HepG2 (cell line): Measurements from ENCODE around the gene CCDC183. TPM values are rescaled to one million over a fixed set of nuclear protein-coding genes. Genes with fewer than 3 reads are reported as not detected.
A peak's percentile ranks its signal among the peaks of the same experiment; 100 is the strongest.

Experiments
- CEBPG ChIP-seq: IDR thresholded peaks from 2 replicates; pipeline ENCODE4 v1.6.1; 2016
- FIP1L1 ChIP-seq: fragments of 200-400 bp; formaldehyde crosslinking; IDR thresholded peaks from 2 replicates; pipeline ENCODE4 v1.6.1; 2018; ENCODE audit warnings: low read depth, mild to moderate bottlenecking, low read length, moderate library complexity, borderline replicate concordance; ENCODE audit not compliant: insufficient read depth
- HDAC1 ChIP-seq: sonication (generic); formaldehyde crosslinking; IDR thresholded peaks from 2 replicates; pipeline ENCODE4 v1.5.1; 2020; ENCODE audit warnings: mild to moderate bottlenecking, missing genetic modification reagents
- HOXA3 ChIP-seq: sonication (generic); formaldehyde crosslinking; IDR thresholded peaks from 2 replicates; pipeline ENCODE4 v1.5.0; 2020; ENCODE audit warnings: missing genetic modification reagents
- HOXA7 ChIP-seq: sonication (generic); formaldehyde crosslinking; IDR thresholded peaks from 2 replicates; pipeline ENCODE4 v1.8.1; 2022; ENCODE audit warnings: mild to moderate bottlenecking, missing genetic modification reagents, moderate library complexity
- MIXL1 ChIP-seq: IDR thresholded peaks from 2 replicates; pipeline ENCODE4 v1.6.1; 2016
- NR2F6 ChIP-seq, 2 experiments: IDR thresholded peaks; 2 replicates each; pipeline ENCODE4 v1.6.1; 2016; ENCODE audit warnings: antibody characterized with exemption in 1 of 2, mild to moderate bottlenecking in 1 of 2
- PRDM15 ChIP-seq: sonication (generic); formaldehyde crosslinking; IDR thresholded peaks from 2 replicates; pipeline ENCODE4 v1.4.0; 2020; ENCODE audit warnings: missing genetic modification reagents
- RFX1 ChIP-seq: fragments of 450-650 bp; IDR thresholded peaks from 2 replicates; pipeline ENCODE4 v1.6.1; 2017
- SALL1 ChIP-seq: sonication (generic); formaldehyde crosslinking; IDR thresholded peaks from 2 replicates; pipeline ENCODE4 v1.8.0; 2022; ENCODE audit warnings: mild to moderate bottlenecking, missing genetic modification reagents
- SIN3B ChIP-seq: fragments of 150-350 bp; IDR thresholded peaks from 2 replicates; pipeline ENCODE4 v1.6.1; 2014; ENCODE audit warnings: low read length
- SRSF4 ChIP-seq: fragments of 200-400 bp; formaldehyde crosslinking; IDR thresholded peaks from one replicate; pipeline ENCODE4 v1.6.1; 2018; ENCODE audit warnings: mild to moderate bottlenecking, low read depth, low read length, moderate library complexity; ENCODE audit not compliant: poor library complexity, severe bottlenecking
- TCF7 ChIP-seq: sonication (generic); IDR thresholded peaks from 2 replicates; pipeline ENCODE4 v1.6.1; 2016; ENCODE audit warnings: antibody characterized with exemption, low read depth
- TMF1 ChIP-seq: sonication (generic); formaldehyde crosslinking; IDR thresholded peaks from 2 replicates; pipeline ENCODE4 v1.8.1; 2022; ENCODE audit warnings: low read depth, missing genetic modification reagents
- ZBTB38 ChIP-seq: sonication (generic); formaldehyde crosslinking; IDR thresholded peaks from 2 replicates; pipeline ENCODE4 v1.5.1; 2020; ENCODE audit warnings: mild to moderate bottlenecking, missing genetic modification reagents
- ZNF253 ChIP-seq: sonication (generic); formaldehyde crosslinking; IDR thresholded peaks from 2 replicates; pipeline ENCODE4 v1.8.0; 2022; ENCODE audit warnings: mild to moderate bottlenecking, missing genetic modification reagents, borderline replicate concordance
- ZNF30 ChIP-seq: sonication (generic); formaldehyde crosslinking; IDR thresholded peaks from 2 replicates; pipeline ENCODE4 v1.5.0; 2020; ENCODE audit warnings: mild to moderate bottlenecking, missing genetic modification reagents
- ZNF34 ChIP-seq: sonication (generic); formaldehyde crosslinking; IDR thresholded peaks from 2 replicates; pipeline ENCODE4 v1.4.0; 2020; ENCODE audit warnings: mild to moderate bottlenecking, missing genetic modification reagents, borderline replicate concordance
- ZNF512 ChIP-seq: sonication (generic); formaldehyde crosslinking; IDR thresholded peaks from 2 replicates; pipeline ENCODE4 v1.4.0; 2020; ENCODE audit warnings: mild to moderate bottlenecking, missing genetic modification reagents
- ZNF574 ChIP-seq: sonication (generic); formaldehyde crosslinking; IDR thresholded peaks from 2 replicates; pipeline ENCODE4 v1.4.0; 2020; ENCODE audit warnings: missing genetic modification reagents
- ZNF75D ChIP-seq: sonication (generic); formaldehyde crosslinking; IDR thresholded peaks from 2 replicates; pipeline ENCODE4 v1.8.1; 2023; ENCODE audit warnings: missing genetic modification reagents, mild to moderate bottlenecking, borderline replicate concordance
- ZNF883 ChIP-seq: sonication (generic); formaldehyde crosslinking; IDR thresholded peaks from 2 replicates; pipeline ENCODE4 v1.5.1; 2020; ENCODE audit warnings: mild to moderate bottlenecking, missing genetic modification reagents; ENCODE audit errors: not compliant biosample characterization
- polyA plus RNA-seq, 8 experiments: library from polyadenylated mRNA; depleted of rRNA in 3 of 8; stranded (reverse) in 7 of 8; unstranded in 1 of 8; fragments of >200 nt; fragmentation: Illumina TruSeq in 4 of 8; extraction: Trizol in 4 of 8; gene quantifications; 2 replicates each; pipeline versions ENCODE4 v1.2.1 to v1.2.3, GENCODE V29; 2011 to 2016; ENCODE audit warnings: low read depth in 4 of 8, missing spikeins in 1 of 8, mixed read lengths in 1 of 8; ENCODE audit not compliant: insufficient read depth in 1 of 8
- total RNA-seq, 5 experiments: library from RNA; depleted of rRNA; stranded (reverse); fragments of >200 nt; fragmentation: Illumina TruSeq; extraction: Trizol; gene quantifications; 2 replicates each; pipeline ENCODE4 v1.2.3, GENCODE V29; 2016; ENCODE audit warnings: low read depth in 1 of 5

Gene CCDC183
- total and polyA plus RNA-seq, 2 of the 13 experiments (the other 11 are each of a cell fraction or from before 2014, with no cell fraction given), result 5.0 to 66.4 TPM

- TF ChIP-seq TMF1 (CRISPR knock-in tag), result no peak
- no peak for TF ChIP-seq ZNF30 (CRISPR knock-in tag)
- TF ChIP-seq CEBPG (CRISPR knock-in tag), result no peak
- no peak for TF ChIP-seq SRSF4
- peak; percentile 65; the same call in 1 of the 2 replicates for TF ChIP-seq ZBTB38 (CRISPR knock-in tag)
- TF ChIP-seq HOXA3, result peak; percentile 57; the same call in 1 of the 2 replicates
- no peak for TF ChIP-seq NR2F6 (IDR thresholded peaks at IDR 0.05)
- TF ChIP-seq NR2F6 (CRISPR knock-in tag; IDR thresholded peaks at IDR 0.05), result peak; percentile 35; the same call in 1 of the 2 replicates
- TF ChIP-seq SALL1 (CRISPR knock-in tag), result peak; percentile 72
- no peak for TF ChIP-seq ZNF883 (CRISPR knock-in tag)
- peak; percentile 23; the same call in 1 of the 2 replicates for TF ChIP-seq MIXL1 (CRISPR knock-in tag)
- no peak for TF ChIP-seq RFX1
- no peak for TF ChIP-seq ZNF512 (CRISPR knock-in tag)
- 0 out of 2 replicates have a peak, but pooled peaks have one; percentile 3 for TF ChIP-seq SIN3B
- no peak for TF ChIP-seq ZNF75D (CRISPR knock-in tag)
- no peak for TF ChIP-seq ZNF34 (CRISPR knock-in tag)
- TF ChIP-seq TCF7, result no peak
- no peak for TF ChIP-seq HOXA7
- no peak for TF ChIP-seq PRDM15 (CRISPR knock-in tag)
- no peak for TF ChIP-seq FIP1L1
- TF ChIP-seq ZNF574 (CRISPR knock-in tag), result peak; percentile 43; the same call in 1 of the 2 replicates
- no peak for TF ChIP-seq ZNF253 (CRISPR knock-in tag)
- TF ChIP-seq HDAC1 (CRISPR knock-in tag), result peak; percentile 56; the same call in 1 of the 2 replicates
Measured at GRCh38 chr9:136787690-136788400, 8.3 kb upstream of the CCDC183 start (continued).
